ENCODE results near the gene MBD4. TPM values are rescaled to one million over a fixed set of nuclear protein-coding genes. Genes with fewer than 3 reads are reported as not detected.

The MBD4 gene
- total RNA-seq, 1 donor from 2014 or later, result 23.3 TPM

- DNase-seq, result no peak
These were observed 23.3 kb upstream of the MBD4 start for GRCh38 chr3:129463094-129463493.

DNA sequence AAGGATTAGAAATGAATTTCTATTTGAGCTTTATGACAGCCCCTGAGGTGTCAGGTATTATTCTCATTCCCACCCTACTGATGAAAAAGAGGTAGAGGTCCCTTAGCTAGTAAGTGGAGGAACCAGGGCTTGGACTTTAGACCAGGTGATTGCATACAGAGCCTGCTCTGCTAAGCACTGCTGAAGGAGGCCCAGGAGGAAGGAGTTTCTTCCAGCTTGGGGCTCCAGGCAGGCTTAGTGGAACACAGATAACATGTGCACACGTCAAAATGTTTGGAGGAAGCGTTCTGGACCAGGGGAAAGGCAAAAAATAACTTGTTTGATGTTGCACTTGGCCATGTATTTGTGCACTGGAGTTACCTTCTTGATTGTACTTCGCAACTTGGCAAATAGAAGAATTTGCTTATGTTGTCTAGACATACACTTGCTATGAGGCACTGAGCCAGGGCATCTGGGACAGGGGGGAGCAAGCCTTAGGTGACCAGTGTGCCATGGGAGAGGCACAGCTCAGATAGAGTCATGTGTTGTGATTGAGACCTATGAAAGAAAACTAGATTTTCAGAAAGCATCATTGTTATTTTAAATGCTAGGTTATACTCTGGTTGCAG lies 22.7 kb upstream of the MBD4 start:
- no peak for DNase-seq

- DNase-seq, result no peak
These were observed 21.9 kb upstream of the MBD4 start for GRCh38 chr3:129461461-129462146.

DNA sequence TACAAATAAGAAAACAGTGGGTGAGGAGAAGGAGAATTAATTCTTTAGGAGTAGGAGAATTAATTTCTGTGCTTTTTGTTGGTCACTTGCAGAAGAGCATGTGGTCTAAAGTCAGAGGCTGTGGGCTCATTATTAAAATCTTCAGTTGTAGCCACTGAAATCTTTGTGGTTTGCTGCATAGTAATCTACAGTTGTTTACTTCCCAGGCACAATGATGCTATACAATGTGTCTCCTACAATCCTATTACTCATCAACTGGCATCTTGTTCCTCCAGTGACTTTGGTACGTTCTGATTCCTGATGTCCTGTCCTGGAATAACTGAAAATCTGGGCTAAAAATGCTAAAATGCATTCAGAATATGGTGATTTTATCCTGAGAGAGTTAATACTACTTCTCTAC lies 21.3 kb upstream of the MBD4 start:
- DNase-seq, result no peak

DNA sequence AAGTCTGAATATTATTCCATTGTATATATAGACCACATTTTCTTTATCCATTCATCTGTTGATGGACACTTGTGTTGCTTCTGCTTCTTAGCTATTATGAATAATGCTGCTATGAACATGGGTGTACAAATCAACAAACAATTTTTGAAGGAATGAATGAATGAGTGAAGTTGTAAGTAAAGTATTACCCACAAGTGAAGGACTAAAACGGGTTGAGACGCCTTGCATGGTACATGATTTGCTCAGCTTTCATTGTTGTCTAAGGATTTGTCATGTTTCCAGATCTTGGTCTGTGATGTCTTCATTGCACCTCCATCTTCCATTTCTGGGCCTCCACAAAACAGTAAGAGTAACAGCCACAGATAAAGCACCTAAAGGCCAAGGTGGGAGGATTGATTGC lies 20.8 kb upstream of the MBD4 start:
- no peak for DNase-seq

DNA sequence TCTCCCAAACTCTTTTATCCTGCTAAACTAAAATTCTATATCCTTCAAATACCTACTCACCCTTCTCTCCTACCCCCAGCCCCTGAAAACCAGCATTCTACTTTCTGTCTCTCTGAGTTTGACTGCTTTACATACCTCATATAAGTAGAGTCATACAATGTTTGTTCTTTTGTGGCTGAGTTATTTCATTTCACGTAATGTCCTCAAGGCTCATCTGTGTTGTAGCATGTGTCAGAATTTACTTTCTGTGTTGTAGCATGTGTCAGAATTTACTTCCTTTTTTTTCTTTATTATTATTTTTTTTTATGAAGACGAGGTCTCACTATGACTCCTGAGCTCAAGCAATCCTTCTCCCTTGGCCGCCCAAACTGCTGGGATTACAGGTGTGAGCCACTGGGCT lies 20.4 kb upstream of the MBD4 start:
- DNase-seq, result no peak

DNA sequence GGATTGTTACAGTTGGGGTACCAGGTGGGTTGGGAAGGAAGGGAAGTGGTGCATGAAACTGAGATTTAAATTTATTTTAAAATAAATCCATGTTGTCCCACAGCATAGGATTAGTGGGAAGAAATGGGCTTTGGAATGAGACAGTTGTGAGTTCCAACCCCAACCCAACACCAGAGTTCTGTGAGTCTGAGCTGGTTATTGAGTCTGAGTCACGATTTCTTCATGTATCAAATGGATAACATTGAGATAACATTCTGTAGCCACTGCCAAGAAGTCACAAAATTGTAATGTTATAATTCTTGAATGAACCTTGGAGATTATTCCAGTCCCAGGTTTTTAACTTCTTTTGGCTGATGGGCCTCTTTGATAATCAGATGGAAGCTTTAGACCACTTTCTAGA lies 14.0 kb upstream of the MBD4 start:
- DNase-seq, result no peak

DNA sequence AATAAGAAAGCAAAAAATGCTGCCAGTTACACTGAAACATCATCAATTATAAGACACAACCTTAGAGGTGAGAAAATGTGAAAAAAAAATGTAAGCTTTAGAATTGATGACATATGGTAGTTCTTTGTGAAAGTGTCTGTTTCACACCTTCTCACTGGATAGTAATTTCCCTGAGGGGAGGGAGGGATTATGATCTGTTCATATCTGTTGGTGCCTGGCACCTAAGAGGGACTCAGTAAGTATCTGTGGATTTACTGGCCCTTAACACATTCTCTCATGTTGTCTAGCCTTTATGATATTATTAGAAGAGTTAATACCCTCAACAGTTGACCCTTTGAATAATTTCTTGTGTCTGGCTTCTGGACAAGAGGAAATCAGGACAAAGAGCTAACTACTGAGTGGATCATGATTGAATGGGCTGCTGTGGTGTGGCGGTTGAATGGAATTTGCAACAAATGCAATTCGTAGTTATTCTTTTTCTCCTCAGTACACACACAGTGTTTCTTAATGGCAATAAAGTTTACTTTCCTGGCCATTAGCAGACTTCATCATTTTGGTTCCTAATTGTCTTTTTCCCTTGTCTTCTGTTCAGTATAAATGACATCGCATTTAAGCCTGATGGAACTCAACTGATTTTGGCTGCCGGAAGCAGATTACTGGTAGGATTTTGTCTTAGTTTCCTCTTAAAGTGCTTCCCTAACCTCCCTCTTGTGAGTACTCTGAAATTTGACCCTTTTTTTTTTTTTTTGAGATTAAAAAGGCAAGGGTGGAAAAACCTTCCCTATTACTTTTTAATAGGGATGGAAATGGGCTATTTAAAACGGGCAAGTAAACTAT lies 9.7 kb upstream of the MBD4 start:
- no peak for DNase-seq

DNA sequence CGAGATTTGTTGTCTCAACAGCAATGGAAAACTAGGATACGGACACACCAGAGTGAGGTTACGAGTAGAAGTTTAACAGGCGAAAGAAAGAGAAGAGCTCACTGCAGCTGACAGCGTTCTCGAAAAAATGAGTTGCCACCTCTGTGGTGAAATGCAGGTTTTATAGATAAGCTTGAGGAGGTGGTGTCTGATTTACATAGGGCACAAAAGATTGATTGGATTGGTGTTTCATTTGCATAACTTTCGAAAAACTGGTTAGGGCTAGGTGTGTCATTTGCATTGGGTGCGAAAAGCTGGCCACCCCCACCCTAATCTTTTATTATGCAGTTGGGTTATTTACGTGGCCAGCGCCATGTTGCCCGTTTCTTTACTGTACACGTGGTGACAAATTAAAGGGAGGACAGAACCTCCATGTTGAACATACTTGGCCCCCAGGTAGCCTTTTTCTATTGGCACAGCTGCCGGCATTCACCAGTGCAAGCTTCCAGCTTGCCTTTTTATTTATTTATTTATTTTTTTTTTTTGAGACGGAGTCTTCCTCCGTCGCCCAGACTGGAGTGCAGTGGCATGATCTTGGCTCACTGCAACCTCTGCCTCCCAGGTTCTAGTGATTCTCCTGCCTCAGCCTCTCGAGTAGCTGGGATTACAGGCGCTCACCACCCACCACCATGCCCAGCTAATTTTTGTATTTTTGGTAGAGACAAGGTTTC lies 8.6 kb upstream of the MBD4 start:
- DNase-seq, result no peak

- no peak for DNase-seq
These were observed 7.2 kb upstream of the MBD4 start for GRCh38 chr3:129446926-129447325.

GRCh38 chr3:129445471-129445870 lies 5.7 kb upstream of the MBD4 start:
- DNase-seq, result no peak

- DNase-seq, result no peak
These were observed 3.2 kb upstream of the MBD4 start for GRCh38 chr3:129442947-129443346.

- DNase-seq, result no peak
These were observed 2.7 kb upstream of the MBD4 start for GRCh38 chr3:129442486-129442885.

GRCh38 chr3:129441782-129442181 lies 2.0 kb upstream of the MBD4 start:
- peak; percentile 29 for DNase-seq

GRCh38 chr3:129441215-129441614 lies 1.5 kb upstream of the MBD4 start:
- no peak for DNase-seq

DNA sequence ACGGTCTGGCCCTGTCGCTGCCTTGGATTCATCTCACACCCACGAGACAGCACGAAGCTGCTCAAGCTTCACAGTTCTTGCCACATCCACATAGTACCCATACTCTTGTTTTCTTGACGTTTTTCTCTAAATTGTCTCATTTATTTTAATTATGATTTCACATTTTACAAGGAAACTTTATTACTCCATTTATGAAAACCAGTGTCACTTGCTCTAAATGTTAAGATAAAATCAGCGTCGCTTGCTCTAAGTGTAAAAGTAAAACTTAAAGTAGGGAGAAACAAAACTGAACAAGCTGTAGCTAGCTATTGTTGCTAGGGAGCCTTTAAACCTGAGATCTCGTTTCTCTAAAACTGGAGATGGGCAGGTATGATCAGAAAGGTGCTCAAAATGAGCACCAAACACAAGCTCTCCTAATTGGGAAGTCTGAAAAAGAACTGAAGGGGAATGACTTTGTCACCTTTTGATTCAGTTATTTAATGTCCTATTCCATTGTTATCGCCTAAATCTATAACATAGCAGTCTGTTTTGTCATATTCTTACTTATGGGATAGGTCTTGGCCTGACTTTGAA lies 956 bp upstream of the MBD4 start:
- DNase-seq, result peak; percentile 30

GRCh38 chr3:129439226-129439816 lies 427 bp downstream of the MBD4 start:
- DNase-seq, result no peak

GRCh38 chr3:129435367-129435766 lies 4.4 kb downstream of the MBD4 start:
- no peak for DNase-seq

DNA sequence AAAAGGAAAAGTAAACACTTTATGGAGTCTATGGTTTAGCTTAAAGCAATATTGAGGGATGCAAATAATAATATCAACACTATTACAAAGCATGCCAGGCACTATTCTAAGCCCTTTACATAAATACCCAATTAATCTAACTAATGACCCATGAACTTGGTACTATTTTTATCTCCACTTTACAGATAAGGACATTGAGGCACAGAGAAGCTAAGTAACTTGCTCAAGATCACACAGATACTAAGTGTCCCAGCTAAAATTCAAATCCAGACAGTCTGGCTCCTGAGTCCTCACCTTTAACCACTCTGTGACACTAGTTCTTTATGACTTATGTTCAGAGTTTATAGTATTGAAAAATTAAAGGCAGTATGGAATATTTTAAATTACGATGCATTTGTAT lies 5.6 kb downstream of the MBD4 start:
- DNase-seq, result no peak

GRCh38 chr3:129433565-129433964 lies 6.2 kb downstream of the MBD4 start:
- no peak for DNase-seq

- no peak for DNase-seq
These were observed 7.1 kb downstream of the MBD4 start for GRCh38 chr3:129432671-129433070.

DNA sequence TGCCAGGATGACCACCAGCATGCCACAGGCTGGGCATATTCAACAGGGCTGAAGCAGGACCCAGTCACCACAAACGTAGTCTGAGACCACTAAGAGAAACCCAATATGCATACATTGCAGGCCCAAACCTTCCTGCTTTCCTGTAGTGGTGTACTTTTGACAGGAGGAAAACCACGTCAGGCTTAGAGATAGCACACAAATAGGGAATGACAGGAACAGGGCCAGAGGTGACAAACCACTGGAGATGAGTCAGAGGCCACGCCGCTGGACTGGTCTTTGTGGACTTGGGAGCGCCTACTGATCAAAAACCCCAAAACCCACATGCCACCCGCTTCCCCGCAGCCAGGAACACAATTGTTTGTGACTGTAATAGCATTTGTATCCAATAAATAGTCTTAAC lies 7.7 kb downstream of the MBD4 start:
- no peak for DNase-seq

Data from skin of body (tissue), 2 donors.